ENCODE data around the gene PRKCZ.
A peak's percentile ranks its signal among the peaks of the same experiment; 100 is the strongest.

The PRKCZ gene

DNA sequence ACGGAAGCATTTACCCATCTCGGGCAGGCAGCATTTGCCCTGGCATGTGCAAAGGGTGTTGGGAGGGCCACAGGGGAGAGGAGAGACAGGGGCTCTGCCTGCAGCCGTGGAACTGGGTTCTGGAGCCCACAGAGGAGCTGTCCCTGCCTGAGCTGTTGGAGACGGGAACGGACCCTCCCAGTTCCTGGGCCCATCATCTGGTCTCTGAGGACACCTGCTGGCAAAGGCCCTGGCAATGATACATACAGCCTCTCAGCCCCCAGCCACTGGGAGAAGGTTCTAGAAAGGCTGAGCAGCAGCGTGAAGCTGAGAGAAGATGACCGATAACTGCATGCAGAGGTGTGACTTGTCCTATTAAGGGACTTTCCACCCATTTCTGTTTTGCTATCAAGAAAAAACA, 113.0 kb downstream of the PRKCZ start:
- no peak for DNase-seq

DNA sequence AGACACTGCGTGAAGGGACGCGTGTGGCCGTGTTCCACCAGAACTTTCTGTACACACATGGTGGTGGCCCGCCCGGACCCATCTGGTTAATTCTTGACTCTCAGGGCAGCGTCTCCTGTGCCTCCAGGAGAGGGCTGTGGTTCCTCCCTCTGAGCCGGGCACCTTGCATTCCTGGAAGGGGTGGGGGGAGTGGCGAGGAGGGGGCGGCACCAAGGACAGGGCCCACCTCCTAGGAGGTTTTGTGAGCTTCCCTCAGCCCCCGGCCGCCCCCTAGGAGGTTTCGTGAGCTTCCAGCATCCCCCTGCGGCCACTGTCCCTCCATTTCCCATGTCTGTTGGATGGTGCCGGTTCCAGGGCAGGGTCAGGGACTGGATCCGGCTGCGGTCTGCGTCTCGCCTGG, 115.4 kb downstream of the PRKCZ start:
- DNase-seq: no peak

DNA sequence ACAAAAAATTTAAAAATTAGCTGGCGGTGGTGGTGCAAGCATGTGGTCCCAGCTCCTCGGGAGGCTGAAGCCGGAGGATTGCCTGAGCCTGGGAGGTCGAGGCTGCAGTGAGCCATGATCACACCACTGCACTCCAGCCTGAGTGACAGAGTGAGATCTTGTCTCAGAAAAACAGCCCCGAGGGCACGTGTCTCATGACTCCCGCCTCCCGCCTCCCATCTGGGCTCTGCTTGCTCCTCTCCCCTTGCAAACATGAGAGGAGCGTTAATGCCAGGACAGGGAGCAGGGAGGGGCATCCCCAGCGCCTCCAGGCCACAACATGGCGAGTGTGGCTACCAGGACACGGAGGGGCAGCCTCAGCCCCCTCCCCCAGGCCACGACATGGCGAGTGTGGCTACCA, 116.0 kb downstream of the PRKCZ start:
- DNase-seq: no peak

DNA sequence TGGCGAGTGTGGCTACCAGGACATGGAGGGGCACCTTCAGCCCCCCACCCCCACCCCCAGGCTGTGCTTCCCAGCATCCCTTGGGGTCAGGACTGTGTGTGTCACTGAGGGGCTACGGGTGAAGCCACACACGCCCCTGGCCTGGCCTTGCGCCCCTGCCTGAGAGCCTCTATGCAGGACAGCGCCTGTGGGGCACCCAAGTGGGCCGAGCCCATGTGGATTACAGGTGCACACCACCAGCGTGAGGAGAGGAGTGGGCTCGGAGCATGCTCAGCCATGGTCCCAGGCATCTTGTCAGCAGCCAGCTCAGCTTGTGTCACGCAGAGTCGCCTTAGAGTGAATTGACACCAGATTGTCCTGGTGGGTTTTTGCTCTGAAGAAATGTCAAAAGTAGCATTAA, 116.5 kb downstream of the PRKCZ start:
- DNase-seq: no peak

DNA sequence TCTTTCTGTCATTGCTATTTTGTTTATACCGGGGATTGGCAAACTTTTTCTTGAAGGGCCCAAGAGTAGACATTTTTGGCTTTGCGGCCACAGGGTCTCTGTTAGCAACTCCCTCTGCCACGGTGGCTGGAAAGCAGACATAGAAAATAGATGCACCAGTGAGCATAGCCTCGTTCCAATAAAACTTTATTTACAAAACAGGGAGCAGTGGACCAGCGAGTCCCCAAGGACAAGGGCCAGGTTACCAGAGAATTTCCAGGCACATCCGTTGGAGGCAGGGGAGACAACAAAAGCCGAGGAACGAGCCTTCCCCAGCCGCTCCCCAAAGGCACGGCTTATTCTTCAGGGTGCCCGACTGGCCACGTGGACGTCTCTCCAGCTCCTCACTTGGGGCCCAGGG, 117.9 kb downstream of the PRKCZ start:
- DNase-seq: no peak

DNA sequence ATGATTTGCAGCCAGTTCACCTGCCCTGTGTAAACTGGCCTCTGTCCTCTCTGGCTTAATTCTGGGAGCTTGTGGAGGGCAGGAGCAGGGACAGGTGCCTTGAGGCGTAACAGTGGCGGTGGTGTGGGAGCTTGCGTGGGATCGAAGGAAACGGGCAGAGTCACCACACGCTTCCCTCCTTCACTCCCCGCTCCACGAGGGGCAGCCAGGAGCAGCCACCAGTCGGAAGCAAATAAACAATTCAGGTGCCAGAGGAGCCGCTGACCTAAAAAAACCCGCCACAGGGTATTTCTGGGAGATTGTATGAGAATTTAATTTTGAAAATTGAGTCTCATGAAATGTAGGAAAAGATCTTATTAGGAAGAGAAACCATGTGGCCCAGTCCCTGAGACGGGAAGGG, 118.3 kb downstream of the PRKCZ start:
- no peak for DNase-seq

DNA sequence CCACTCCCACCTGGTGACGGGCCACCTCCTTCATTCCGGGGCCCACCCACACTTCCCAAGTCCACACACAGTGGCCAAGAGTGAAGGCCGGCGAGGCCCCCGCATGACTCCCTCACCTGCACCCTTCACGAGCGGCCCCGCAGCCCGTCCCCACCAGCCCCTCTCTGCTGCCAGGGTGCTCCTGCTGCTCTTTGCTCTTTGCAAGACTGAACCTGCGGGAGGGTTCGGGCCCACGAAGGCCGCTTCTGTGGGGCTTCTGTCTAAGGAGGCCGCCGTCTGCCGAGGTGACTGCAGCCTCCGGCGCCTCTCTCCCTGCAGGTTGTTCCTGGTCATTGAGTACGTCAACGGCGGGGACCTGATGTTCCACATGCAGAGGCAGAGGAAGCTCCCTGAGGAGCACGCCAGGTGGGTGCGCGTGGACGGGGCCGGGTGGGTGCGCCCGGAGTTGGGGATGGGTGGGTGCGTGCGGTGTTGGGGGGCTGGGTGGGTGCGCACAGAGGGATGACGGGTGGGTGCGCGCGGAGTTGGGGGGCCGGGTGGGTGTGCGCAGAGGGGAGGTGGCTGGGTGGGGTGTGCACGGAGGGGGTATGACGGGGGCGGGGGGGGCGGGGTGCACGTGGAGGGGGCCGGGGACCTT, 119.1 kb downstream of the PRKCZ start:
- DNase-seq: no peak

DNA sequence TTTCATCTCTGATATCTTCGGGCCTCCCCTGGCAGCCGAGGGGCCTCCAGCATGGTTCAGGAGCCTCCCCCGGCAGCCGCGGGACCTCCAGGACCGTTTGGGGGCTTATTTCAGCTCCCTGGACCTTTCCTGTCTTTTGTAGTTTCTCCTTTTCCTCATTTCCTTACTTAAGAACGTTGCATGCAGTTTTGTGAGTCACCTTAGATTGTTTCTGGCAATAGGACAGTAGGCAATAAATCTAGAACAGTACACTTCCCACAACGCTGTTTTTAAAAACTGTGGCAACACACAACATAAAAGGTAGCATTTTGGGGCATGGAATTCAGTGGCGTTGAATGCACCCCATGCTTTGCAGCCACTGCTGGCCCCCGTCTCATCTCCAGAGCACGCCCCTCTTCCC, 120.0 kb downstream of the PRKCZ start:
- no peak for DNase-seq

DNA sequence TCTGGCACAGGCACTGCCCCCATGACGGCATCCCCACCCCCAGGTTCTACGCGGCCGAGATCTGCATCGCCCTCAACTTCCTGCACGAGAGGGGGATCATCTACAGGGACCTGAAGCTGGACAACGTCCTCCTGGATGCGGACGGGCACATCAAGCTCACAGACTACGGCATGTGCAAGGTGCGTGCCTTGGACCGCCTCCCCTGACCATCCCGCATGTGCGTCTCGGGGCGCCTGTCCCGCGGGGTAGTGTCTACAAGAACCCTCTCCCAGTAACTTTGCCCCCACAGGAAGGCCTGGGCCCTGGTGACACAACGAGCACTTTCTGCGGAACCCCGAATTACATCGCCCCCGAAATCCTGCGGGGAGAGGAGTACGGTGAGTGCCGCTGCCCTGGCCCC, 121.8 kb downstream of the PRKCZ start:
- no peak for DNase-seq

DNA sequence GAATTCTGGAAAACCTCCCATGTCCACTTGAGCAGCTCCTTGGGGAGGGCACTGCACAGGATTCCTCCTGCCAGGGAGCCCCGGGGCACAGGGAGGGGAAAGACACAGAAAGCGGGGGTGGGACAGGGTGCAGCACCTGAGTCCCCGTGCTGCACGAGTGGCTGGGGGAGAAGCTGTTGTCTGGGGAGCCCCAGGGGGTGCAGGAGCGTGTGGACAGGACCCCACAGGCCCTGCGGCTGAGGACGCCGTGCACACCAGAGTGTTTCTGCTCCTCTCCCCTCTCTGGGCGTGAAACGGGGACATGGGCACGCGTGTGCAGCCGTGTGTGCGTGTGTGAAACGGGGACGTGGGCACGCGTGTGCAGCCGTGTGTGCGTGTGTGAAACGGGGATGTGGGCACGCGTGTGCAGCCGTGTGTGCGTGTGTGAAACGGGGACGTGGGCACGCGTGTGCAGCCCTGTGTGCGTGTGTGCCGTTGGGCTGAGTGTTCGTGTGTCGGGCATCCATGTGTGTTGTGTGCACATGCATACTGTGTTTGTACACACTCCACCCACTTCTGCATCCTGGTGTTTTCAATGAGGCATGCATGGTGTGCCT, 122.4 kb downstream of the PRKCZ start:
- no peak for DNase-seq

DNA sequence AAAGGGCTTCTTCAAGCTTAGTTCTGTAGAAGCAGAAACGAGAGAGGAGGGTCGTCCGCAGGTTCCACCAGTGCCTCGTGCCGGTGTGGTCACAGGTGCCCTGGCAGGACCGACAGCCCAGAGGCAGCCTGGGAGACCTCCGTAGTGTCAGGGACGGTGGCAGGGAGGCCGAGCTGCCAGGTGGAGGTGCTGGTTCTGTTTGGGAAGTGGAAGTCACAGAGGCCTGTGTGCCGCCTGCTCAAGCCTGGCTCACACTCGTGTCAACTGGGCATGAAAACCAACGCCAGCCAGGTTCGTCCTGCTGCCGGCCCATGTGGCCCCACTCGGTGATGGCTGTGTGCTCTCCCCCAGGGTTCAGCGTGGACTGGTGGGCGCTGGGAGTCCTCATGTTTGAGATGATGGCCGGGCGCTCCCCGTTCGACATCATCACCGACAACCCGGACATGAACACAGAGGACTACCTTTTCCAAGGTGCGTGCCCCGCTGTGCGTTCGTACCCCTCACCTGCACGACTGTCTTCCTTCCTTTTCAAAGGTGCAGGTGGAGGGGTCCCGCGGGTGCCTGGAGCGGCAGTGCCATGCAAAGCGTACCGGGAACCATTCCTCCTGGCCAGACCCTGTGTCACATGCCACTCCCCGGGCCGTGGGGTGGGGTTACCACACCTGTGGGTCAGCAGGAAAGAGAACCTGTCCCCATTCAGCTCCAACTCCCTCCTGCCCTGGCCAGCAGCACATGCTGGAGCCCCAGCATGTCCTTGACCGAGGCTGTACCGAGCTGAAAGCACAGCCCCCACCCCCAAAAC, 123.5 kb downstream of the PRKCZ start:
- no peak for DNase-seq

DNA sequence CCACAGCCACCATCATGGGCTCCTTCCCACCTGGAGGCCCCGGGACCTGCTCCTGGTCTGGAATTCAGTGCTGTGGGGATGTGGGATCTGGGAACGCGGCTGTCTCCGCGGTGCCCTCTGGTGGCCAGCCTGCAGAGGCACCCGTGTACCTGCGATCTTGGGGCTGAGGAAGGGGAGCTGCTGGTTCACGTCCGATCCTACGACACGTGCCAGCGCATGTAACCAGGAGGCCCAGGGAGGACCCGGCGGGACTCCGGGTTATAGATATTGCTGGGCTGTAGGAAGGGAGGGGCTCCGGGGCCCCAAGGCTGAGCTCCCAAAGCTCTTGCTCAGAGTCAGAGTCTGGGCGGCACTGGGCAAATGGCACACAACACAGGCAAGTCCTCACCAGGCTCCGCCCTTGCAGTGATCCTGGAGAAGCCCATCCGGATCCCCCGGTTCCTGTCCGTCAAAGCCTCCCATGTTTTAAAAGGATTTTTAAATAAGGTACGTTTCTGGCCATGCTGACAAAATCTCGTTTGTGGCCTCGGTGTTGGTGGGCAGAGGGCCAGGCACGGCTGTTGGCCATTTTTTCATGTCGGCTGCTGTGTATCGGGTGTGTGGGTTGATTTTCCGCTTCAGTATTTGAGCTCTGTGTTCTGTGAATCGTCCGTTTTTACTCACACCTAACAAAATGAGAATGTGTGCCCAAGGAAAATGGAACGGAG, 124.3 kb downstream of the PRKCZ start:
- peak in 1 of 2 donors; percentile 33 for DNase-seq

DNA sequence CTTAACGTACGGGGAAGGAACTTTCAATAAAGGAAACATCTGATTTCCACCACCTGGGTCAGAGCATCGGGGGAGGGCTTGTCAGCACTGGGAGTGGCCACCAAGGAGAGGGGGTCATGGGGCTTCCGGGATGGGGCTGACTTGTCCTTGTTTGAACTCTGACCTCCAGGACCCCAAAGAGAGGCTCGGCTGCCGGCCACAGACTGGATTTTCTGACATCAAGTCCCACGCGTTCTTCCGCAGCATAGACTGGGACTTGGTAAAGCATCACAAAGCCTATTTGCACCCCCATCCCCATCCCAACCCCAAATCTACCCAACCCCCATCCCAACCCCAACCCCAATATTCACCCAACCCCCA, 124.8 kb downstream of the PRKCZ start:
- DNase-seq: no peak

DNA sequence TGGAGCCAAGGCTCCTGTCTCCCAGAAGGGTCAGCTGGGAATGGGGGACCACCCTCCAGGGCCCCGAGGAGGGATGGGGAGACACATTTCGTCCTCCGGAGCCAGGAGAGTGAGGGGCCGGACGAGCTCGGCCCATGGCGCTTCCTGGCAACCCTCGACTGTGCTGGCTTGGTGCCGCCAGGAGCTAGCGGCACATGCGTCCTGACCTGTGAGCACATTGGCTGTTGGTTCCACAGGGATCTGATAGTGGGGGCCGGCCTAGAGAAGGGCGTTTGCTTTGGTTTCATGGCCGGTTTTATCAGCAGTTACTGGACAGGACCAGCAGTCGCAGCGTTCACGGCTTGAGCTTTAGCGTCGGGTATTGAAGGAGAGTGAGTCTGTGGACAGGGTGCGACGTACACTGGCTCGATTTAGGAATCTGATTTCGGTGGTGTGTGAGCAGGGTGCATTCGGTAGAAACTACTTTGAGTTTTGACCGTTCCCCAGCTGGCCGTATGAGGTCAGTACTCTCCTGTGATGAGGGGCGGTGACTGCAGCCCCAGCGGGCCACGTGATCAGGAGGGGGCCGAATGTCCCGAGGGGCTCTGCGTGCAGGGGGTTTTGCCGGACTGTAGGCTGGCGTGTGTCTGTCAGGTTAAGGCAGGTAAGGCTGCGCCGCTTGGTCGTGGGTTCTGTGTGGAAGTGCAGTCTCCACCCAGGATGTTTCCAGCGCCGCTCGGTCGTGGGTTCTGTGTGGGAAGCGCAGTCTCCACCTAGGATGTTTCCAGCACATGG, 125.7 kb downstream of the PRKCZ start:
- no peak for DNase-seq

DNA sequence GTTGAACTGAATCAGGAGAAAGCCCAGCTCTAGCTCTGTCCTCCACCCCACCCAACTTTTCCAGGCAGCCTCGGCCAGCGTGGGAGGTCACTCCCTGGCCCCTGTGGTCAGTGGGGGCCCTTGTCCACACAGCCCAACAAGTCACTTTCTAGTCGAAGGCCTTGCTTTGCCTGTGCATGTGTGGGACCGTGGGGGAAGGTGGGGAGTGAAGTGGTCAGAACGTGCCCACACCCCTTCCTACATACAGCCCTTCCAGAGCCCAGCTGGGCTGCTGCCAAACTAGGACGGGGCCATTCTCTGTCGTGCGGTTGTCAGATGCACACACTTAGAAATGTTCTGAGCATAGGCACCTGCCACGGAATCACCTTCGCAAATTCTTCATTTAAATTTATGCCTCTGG, 126.4 kb downstream of the PRKCZ start:
- no peak for DNase-seq

DNA sequence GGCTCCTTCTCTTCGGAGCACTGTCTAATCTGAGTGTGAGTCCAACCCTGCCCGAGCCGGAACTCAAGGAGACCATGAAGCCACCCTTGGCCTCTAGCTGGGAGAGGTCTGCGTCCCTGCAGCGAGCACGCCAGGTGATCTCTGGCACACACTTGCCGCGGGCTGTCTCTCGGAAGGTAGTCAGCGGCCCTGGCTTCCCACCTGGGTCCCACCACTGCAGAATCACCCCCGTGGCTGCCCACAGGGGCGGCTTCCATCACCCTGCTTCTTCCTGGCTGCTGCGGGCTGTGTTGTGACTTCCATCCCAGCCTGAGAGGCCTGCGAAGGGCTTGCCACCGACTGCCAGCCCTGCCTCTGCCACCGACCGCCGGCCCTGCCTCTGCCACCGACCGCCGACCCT, 127.3 kb downstream of the PRKCZ start:
- no peak for DNase-seq

DNA sequence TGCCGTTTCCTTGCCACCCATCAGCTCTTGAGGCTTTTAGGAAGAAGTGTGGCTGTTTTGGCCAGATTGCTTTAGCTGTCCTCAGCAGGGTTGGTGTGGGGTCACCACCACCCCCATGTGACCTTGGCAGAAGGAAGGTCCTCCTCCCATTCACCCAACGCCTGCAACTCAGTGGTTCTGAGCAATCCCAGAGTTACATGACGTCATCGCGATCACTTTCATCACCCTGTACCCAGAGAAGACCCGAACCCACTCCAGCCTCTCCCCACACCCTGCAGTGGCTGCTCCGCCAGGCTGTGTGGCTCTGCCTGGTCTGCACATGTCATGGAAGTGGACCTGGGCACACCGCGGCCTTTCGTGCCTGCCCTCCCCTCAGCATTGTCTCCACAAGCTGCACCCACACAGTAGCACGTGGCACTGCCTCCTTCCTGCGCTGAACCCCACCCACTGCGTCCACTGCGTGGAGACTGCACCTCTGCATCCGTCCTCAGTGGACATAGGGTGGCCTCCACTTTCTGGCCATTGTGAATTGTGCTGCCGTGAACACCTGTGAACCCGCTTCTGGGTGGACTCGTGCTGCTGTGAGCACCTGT, 127.8 kb downstream of the PRKCZ start:
- DNase-seq: no peak

DNA sequence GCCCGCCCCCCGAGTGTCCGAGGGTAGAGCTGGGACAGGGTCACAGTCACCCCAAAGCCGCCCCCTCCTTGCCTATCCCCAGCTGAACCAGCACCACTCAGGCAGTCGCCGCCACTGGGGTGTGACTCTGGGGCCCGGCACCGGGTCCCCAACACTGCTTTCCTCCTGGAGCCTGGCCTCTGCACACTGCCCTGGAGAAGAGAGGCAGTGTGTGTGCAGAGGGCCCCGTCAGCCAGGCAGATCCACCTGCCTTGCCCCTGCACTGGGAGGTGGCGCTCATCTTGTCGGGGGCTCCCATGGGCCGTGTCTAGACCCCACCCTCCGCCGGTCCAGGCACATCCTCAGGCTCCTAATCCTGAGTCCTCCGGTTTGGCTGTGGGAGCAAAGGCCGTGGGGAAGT, 128.7 kb downstream of the PRKCZ start:
- DNase-seq: no peak

DNA sequence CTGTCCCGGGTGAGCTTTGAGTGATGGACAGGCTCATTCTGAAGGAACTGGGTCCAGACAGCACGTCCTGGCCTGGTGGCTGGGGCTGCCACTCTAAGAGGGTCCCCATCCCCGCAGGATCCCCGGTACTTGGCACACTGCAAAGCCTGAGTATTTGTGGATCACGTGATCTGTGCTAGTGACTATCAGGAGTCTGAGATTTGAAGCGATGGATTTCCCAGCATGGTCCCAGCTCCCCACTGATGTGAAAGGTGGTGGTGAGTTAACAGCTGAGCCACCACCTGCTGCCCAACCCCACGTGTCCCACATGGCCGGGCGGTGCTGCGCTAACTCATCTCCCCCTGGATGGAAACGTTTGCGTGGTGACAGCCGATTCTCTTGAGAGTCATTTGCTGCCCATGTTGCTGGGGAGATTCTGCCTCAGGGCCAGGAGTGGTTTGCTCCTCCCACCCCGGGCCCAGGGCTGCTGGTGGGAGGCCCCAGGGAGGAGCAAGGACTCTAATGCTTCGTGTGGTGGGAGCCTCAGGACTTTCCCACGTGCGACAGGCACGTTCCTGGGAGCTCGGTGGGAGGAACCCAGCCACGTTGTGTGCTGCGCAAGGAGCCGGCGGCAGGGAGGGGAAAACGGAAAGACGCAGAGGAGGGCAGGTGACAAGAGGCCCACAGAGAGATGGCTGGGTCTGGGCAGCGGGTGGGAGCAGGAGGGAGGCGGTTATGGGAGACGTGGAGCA, 129.2 kb downstream of the PRKCZ start:
- no peak for DNase-seq

DNA sequence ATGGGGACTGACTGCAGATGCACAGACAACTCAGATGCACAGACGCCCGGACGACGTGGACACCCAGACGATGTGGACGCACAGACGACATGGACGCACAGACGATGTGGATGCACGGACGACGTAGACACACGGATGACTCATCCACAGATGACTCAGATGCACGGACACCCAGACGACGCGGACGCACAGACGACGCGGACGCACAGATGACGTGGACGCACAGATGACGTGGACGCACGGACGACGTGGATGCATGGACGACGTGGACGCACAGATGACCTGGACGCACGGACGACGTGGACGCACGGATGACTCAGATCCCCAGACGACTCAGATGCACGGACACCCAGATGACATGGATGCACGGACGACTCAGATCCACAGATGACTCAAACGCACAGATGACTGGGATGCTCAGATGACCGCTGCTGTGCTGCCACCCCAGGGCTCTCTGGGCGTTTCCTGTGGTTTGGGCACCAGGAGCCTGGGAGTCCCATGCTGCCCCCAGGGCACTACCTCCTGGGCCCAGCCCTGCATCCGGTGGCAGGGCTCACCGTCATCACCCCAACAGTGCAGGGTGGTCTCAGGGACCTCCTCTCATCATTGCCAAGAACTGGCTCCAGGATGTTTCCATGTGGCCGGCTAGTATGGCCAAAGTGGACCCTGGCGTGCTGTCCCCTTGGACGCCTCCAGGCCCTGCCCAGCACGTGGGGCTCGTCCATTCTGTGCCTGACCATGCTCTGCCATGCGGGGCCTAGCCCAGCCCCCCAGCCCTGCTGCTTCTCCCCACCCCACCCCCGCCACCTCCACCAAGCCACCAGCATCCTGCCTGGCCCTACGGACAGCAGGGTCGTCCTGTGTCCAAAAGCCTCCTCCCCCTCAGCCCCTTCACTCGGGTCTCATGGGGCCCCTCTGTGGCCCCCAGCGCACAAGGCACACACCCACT, 130.4 kb downstream of the PRKCZ start:
- no peak for DNase-seq

DNA sequence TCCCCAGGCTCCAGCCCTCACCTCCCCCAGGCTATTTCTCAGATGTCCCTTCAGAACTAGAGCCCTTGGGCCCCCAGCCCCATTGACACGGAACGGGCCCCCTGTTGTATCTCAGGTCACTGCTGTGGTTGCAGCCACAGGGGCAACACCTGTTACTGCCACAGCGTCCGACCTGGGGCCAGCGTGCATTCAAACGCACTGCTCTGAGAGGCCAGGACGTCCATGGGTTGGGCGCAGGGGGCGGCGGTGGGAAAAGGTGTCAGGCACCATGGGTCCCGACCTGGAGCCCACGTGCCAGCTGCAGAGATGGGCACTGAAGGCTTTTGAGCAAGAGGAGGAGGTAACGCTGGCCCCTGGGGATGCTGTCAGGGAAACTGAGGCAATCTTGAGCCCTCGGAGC, 131.1 kb downstream of the PRKCZ start:
- DNase-seq: no peak

Measured in inflammatory macrophage treated with lipopolysaccharide for 1 hour (primary cell).